K562 (cell line): ENCODE measurements around the gene ACADVL. TPM values are rescaled to one million over a fixed set of nuclear protein-coding genes. Genes with fewer than 3 reads are reported as not detected.
A peak's percentile ranks its signal among the peaks of the same experiment; 100 is the strongest.

ENCODE experiments used
- CAMTA2 ChIP-seq: fragments of 250-450 bp; sonication (Bioruptor Pico); conservative IDR thresholded peaks from 2 replicates; pipeline ENCODE4 v1.5.1; 2022
- ELF2 ChIP-seq: fragments of 250-450 bp; sonication (Bioruptor Pico); IDR thresholded peaks from 2 replicates; pipeline ENCODE4 v1.5.0; 2021; ENCODE audit warnings: mild to moderate bottlenecking
- FOXJ3 ChIP-seq: sonication (generic); formaldehyde crosslinking; IDR thresholded peaks from 2 replicates; pipeline ENCODE4 v1.4.0; 2020; ENCODE audit warnings: mild to moderate bottlenecking, missing genetic modification reagents
- HMGN3 ChIP-seq: IDR thresholded peaks from 2 replicates; pipeline ENCODE4 v1.6.1; 2011; ENCODE audit warnings: borderline replicate concordance, low read depth, mild to moderate bottlenecking, mixed read lengths, low read length; ENCODE audit not compliant: insufficient read length; ENCODE audit errors: extremely low read depth
- JUND ChIP-seq, 2 experiments: IDR thresholded peaks; 2 replicates in 1 of 2; 3 replicates in 1 of 2; pipeline ENCODE4 v1.6.1; 2011; ENCODE audit warnings: borderline replicate concordance in 2 of 2, low read depth in 2 of 2, low read length in 2 of 2, improper control_type of control experiment in 1 of 2, missing biosample characterization in 1 of 2, missing genetic modification characterization in 1 of 2, missing genetic modification reagents in 1 of 2
- L3MBTL2 ChIP-seq: fragments of 450-650 bp; IDR thresholded peaks from 2 replicates; pipeline ENCODE4 v1.6.1; 2016; ENCODE audit warnings: mild to moderate bottlenecking, moderate library complexity
- PHF8 ChIP-seq: fragments of 200-600 bp; sonication (generic); IDR thresholded peaks from 2 replicates; pipeline ENCODE4 v1.6.1; 2012; ENCODE audit warnings: mixed run types, mild to moderate bottlenecking, inconsistent platforms, low read length, moderate library complexity, borderline replicate concordance
- SAP30 ChIP-seq: fragments of 200-600 bp; sonication (generic); IDR thresholded peaks from 2 replicates; pipeline ENCODE4 v1.6.1; 2012; ENCODE audit warnings: borderline replicate concordance, low read depth, mild to moderate bottlenecking, moderate library complexity, low read length, control low read depth, inconsistent platforms; ENCODE audit not compliant: insufficient read depth, poor library complexity, severe bottlenecking
- ZMIZ1 ChIP-seq, 2 experiments: fragments of 150-350 bp in 1 of 2; IDR thresholded peaks; 2 replicates each; pipeline ENCODE4 v1.6.1; 2012 to 2016; ENCODE audit warnings: low read depth in 2 of 2, low read length in 2 of 2, mild to moderate bottlenecking in 1 of 2, moderate library complexity in 1 of 2
- ZNF77 ChIP-seq: fragments of 250-450 bp; sonication (Bioruptor Pico); IDR thresholded peaks from 2 replicates; pipeline ENCODE4 v1.5.0; 2020
- ZNF780A ChIP-seq: fragments of 250-450 bp; sonication (Bioruptor Pico); IDR thresholded peaks from 2 replicates; pipeline ENCODE4 v1.5.0; 2021; ENCODE audit warnings: mild to moderate bottlenecking
- polyA plus RNA-seq, 8 experiments: library from polyadenylated mRNA; depleted of rRNA in 4 of 8; stranded (reverse) in 5 of 8; unstranded in 3 of 8; fragments of >200 nt; fragmentation: Nextera tagmentation in 2 of 8; fragmentation: Illumina TruSeq in 1 of 8; extraction: Ambion mirVana in 2 of 8; extraction: Trizol in 1 of 8; gene quantifications; 2 replicates each; pipeline versions ENCODE4 v1.2.1 to v1.2.3, GENCODE V29; 2011 to 2014; ENCODE audit warnings: inconsistent platforms in 1 of 8, missing spikeins in 1 of 8
- total RNA-seq, 7 experiments: library from RNA; depleted of rRNA in 6 of 7; stranded (reverse); fragments of >200 nt in 6 of 7; fragmentation: Illumina TruSeq in 2 of 7; extraction: Trizol in 2 of 7; gene quantifications; 2 replicates each; pipeline versions ENCODE4 v1.2.1 to v1.2.3, GENCODE V29; 2011 to 2021; ENCODE audit warnings: low replicate concordance in 1 of 7
- TF ChIP-seq, protein P1 (sequence below): fragments of 450-650 bp; IDR thresholded peaks from 2 replicates; pipeline ENCODE4 v1.6.1; 2018; ENCODE audit not compliant: partially characterized antibody
- TF ChIP-seq, protein P2 (sequence below): fragments of 250-450 bp; sonication (Bioruptor Pico); IDR thresholded peaks from 2 replicates; pipeline ENCODE4 v1.5.0; 2021
- TF ChIP-seq, protein P3 (sequence below): sonication (generic); formaldehyde crosslinking; IDR thresholded peaks from 2 replicates; pipeline ENCODE4 v1.9.0; 2022; ENCODE audit warnings: mild to moderate bottlenecking, missing genetic modification reagents

The ACADVL gene
- total and polyA plus RNA-seq, 9 of the 15 experiments (the other 6 are each of a cell fraction or from before 2014, with no cell fraction given), result 25.5 to 449 (median 214) TPM

DNA sequence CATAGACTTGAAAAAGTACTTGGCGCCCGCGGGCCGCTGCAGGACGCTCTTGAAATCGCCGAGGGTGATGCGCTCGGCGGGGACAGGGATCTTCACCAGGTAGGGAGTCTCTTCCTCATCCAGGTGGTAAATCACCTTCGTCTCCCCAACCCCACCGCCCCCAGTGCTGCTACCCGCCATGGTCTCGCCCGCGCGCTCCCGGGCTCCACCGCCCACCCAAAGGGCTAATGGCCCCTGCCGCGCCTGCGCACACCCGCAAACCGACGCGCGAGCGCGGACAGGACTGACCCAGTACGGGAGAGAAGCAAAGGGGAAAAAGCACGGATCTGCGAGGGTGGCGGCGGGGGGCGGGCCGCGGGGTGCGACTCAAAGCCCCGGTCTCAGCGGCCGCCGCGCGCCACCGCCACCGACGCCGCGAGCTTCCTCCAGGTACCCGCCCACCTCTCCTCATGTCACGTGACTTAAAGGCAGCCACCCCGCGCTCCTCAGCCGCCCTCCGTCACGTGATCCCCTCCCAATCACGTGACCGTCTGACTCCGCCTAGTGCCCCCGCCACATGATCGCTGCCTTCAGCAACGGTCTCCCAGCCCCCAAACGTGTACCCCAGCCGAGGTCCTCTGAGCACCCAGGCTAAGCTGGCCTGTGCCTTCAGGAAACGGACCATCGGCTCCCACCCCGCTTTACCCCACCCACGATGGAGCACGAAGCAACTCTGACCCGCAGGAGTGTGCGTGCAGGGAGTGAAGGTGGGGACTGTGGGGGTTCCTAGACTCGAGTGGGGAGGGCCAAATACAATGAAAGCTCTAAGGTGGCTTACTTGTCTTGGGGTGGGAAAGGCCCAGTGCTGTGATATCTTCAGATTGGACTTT lies 14.6 kb downstream of the ACADVL start, which contains the start of gene DVL2 (continued):
- TF ChIP-seq, protein P1, sequence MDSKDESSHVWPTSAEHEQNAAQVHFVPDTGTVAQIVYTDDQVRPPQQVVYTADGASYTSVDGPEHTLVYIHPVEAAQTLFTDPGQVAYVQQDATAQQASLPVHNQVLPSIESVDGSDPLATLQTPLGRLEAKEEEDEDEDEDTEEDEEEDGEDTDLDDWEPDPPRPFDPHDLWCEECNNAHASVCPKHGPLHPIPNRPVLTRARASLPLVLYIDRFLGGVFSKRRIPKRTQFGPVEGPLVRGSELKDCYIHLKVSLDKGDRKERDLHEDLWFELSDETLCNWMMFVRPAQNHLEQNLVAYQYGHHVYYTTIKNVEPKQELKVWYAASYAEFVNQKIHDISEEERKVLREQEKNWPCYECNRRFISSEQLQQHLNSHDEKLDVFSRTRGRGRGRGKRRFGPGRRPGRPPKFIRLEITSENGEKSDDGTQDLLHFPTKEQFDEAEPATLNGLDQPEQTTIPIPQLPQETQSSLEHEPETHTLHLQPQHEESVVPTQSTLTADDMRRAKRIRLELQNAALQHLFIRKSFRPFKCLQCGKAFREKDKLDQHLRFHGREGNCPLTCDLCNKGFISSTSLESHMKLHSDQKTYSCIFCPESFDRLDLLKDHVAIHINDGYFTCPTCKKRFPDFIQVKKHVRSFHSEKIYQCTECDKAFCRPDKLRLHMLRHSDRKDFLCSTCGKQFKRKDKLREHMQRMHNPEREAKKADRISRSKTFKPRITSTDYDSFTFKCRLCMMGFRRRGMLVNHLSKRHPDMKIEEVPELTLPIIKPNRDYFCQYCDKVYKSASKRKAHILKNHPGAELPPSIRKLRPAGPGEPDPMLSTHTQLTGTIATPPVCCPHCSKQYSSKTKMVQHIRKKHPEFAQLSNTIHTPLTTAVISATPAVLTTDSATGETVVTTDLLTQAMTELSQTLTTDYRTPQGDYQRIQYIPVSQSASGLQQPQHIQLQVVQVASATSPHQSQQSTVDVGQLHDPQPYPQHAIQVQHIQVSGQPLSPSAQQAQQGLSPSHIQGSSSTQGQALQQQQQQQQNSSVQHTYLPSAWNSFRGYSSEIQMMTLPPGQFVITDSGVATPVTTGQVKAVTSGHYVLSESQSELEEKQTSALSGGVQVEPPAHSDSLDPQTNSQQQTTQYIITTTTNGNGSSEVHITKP, result peak; percentile 96
- TF ChIP-seq ZMIZ1 (IDR thresholded peaks at IDR 0.05; ENCODE audit: low read depth in 2 of 2, low read length in 2 of 2) (no peak), L3MBTL2 (peak; percentile 65), JUND (IDR thresholded peaks at IDR 0.05; ENCODE audit: borderline replicate concordance, low read depth, low read length) (peak; percentile 49; the same call in 1 of the 2 replicates), JUND (tag; IDR thresholded peaks at IDR 0.05; ENCODE audit: borderline replicate concordance, low read depth, low read length) (no peak; the same call in 2 of the 3 replicates), ZNF77 (CRISPR knock-in tag) (peak; percentile 86; the same call in 1 of the 2 replicates), HMGN3 (no peak), PHF8 (peak; percentile 49; the same call in 1 of the 2 replicates), FOXJ3 (CRISPR knock-in tag) (no peak), SAP30 (peak; percentile 47), ELF2 (CRISPR knock-in tag) (peak; percentile 79), CAMTA2 (CRISPR knock-in tag) (peak; percentile 33; the same call in 1 of the 2 replicates), ZNF780A (no peak)
- TF ChIP-seq, protein P2, sequence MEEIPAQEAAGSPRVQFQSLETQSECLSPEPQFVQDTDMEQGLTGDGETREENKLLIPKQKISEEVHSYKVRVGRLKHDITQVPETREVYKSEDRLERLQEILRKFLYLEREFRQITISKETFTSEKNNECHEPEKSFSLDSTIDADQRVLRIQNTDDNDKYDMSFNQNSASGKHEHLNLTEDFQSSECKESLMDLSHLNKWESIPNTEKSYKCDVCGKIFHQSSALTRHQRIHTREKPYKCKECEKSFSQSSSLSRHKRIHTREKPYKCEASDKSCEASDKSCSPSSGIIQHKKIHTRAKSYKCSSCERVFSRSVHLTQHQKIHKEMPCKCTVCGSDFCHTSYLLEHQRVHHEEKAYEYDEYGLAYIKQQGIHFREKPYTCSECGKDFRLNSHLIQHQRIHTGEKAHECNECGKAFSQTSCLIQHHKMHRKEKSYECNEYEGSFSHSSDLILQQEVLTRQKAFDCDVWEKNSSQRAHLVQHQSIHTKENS, result peak; percentile 37; the same call in 1 of the 2 replicates
- TF ChIP-seq, protein P3, sequence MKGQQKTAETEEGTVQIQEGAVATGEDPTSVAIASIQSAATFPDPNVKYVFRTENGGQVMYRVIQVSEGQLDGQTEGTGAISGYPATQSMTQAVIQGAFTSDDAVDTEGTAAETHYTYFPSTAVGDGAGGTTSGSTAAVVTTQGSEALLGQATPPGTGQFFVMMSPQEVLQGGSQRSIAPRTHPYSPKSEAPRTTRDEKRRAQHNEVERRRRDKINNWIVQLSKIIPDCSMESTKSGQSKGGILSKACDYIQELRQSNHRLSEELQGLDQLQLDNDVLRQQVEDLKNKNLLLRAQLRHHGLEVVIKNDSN, result peak; percentile 99
